DOHH2 (cell line): ENCODE results near the gene TUBA1A.

Experiments used
- H3F3A ChIP-seq: fragments of 200-600 bp; sonication (generic), shearing (Covaris generic); 2 replicates; pipeline ENCODE4 v1.6.0; 2016; ENCODE audit warnings: antibody characterized with exemption, mild to moderate bottlenecking; ENCODE audit not compliant: control insufficient read depth, insufficient read depth
- H3K27ac ChIP-seq: fragments of 200-600 bp; sonication (generic); 2 replicates; pipeline ENCODE4 v1.5.1; 2014; ENCODE audit warnings: low read depth, mild to moderate bottlenecking, low read length, moderate library complexity
- H3K27me3 ChIP-seq: fragments of 200-600 bp; sonication (generic); 2 replicates; pipeline ENCODE4 v1.6.1; 2014; ENCODE audit warnings: mild to moderate bottlenecking, low read length, mixed read lengths; ENCODE audit not compliant: control insufficient read depth
- H3K36me3 ChIP-seq: fragments of 200-600 bp; sonication (generic); 2 replicates; pipeline ENCODE4 v1.6.1; 2014; ENCODE audit warnings: mild to moderate bottlenecking, low read length, moderate library complexity, mixed read lengths; ENCODE audit not compliant: control insufficient read depth
- H3K4me1 ChIP-seq: fragments of 200-600 bp; sonication (generic); 2 replicates; pipeline ENCODE4 v1.6.1; 2014; ENCODE audit warnings: mild to moderate bottlenecking, low read length, mixed read lengths; ENCODE audit not compliant: control insufficient read depth
- H3K4me2 ChIP-seq: fragments of 200-600 bp; sonication (generic); 2 replicates; pipeline ENCODE4 v1.6.0; 2014; ENCODE audit warnings: mild to moderate bottlenecking, low read length, moderate library complexity
- H3K4me3 ChIP-seq: fragments of 200-600 bp; sonication (generic); 2 replicates; pipeline ENCODE4 v1.5.1; 2014; ENCODE audit warnings: mild to moderate bottlenecking, low read length, mixed read lengths
- H3K79me2 ChIP-seq: fragments of 200-600 bp; sonication (generic); 2 replicates; pipeline ENCODE4 v1.6.1; 2014; ENCODE audit warnings: mild to moderate bottlenecking, low read length, mixed read lengths; ENCODE audit not compliant: control insufficient read depth
- H3K9me2 ChIP-seq: fragments of 200-600 bp; sonication (generic); replicated peaks from 2 replicates; pipeline ENCODE4 v1.6.1; 2014; ENCODE audit warnings: mild to moderate bottlenecking, low read length, mixed read lengths; ENCODE audit not compliant: control insufficient read depth
- H3K9me3 ChIP-seq: fragments of 200-600 bp; sonication (generic); 2 replicates; pipeline ENCODE4 v1.6.1; 2014; ENCODE audit warnings: antibody characterized with exemption, low read length, mixed read lengths; ENCODE audit not compliant: control insufficient read depth, insufficient read depth
- H4K20me1 ChIP-seq: fragments of 200-600 bp; sonication (generic); 2 replicates; pipeline ENCODE4 v1.6.0; 2014; ENCODE audit warnings: low read depth, mild to moderate bottlenecking, antibody characterized with exemption, low read length, moderate library complexity; ENCODE audit not compliant: control insufficient read depth, insufficient read depth
- CTCF ChIP-seq: fragments of 200-600 bp; sonication (generic); IDR thresholded peaks from one replicate; pipeline ENCODE4 v1.5.1; 2014; ENCODE audit warnings: antibody characterized with exemption, mild to moderate bottlenecking, low read depth, low read length; ENCODE audit not compliant: poor library complexity, severe bottlenecking
- EZH2phosphoT487 ChIP-seq: fragments of 200-600 bp; sonication (generic); IDR thresholded peaks from 2 replicates; pipeline ENCODE4 v1.6.1; 2017; ENCODE audit warnings: borderline replicate concordance, mild to moderate bottlenecking, antibody characterized with exemption, low read length, moderate library complexity, mixed read lengths

TUBA1A gene

DNA sequence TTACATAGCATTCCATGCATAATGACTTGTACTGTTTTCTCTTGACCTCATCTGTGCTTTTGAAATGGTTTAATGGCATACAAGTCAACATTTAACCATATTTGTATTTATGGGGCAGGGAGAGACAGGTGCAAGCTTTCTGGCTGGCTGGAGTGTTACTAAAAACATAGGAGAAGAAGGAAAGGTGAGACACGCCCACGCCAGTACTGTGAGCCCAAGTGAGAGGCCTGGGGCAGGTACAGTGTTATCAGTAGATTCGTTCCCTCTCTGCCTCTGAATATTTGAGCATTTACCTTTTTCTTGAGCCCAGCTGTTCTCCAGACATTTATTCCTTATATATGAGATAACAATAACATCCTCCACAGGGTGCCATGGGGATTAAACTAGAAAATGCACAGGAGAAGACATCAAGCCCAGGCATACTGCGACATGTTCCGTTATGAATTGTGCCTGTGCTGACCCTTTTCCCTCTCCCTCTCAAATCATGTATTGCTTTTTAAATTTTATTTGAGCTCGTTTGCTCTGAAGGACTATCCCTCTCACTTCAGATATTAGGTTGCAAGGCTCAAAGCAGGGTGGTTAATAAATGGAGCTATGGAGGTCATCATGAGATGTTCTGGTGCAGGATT is 41.4 kb upstream of the TUBA1A start:
- no peaks in the 10 kb centered on the region for H3K9me2 ChIP-seq
- TF ChIP-seq EZH2phosphoT487 (no peak), CTCF (no peak)
- H3K27me3 ChIP-seq, result no peaks in the 10 kb centered on the region
- no peaks in the 10 kb centered on the region for H3K79me2 ChIP-seq
- H3K4me3 ChIP-seq, result no peak overlapping the region
- peaks cover 10% of the 10 kb centered on the region for H3K4me1 ChIP-seq
- no peaks in the 10 kb centered on the region for H4K20me1 ChIP-seq
- no peaks in the 10 kb centered on the region for H3F3A ChIP-seq
- no peaks in the 10 kb centered on the region for H3K36me3 ChIP-seq
- no peak overlapping the region for H3K4me2 ChIP-seq
- no peaks in the 10 kb centered on the region for H3K9me3 ChIP-seq
- H3K27ac ChIP-seq, result no peak overlapping the region

DNA sequence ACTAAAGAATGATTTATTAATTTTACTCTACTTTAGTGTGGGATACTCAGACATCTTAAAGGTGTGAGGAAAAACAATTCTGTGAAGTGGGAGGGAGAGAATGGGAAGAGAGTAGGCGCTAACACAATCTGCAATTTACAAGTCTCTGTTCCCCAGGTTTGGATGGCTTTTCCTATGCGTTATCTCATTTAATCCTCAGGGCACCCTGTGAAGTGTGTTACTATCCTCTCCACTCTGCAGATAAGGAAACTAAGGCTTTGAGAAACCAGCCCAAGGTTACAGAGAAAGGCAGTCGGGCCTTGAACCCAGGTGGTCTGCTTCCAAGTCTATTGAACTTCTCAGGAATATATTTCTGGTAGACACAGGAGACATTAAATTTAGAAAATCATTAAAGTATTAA is 39.8 kb upstream of the TUBA1A start:
- H3K27me3 ChIP-seq, result no peaks in the 10 kb centered on the region
- TF ChIP-seq EZH2phosphoT487, result no peak
- TF ChIP-seq CTCF, result no peak
- H3F3A ChIP-seq, result no peaks in the 10 kb centered on the region
- no peak overlapping the region for H3K27ac ChIP-seq
- H4K20me1 ChIP-seq, result no peaks in the 10 kb centered on the region
- H3K4me1 ChIP-seq, result peaks cover 1% of the 10 kb centered on the region
- no peaks in the 10 kb centered on the region for H3K36me3 ChIP-seq
- no peak overlapping the region for H3K4me3 ChIP-seq
- no peaks in the 10 kb centered on the region for H3K79me2 ChIP-seq
- no peak overlapping the region for H3K4me2 ChIP-seq
- no peaks in the 10 kb centered on the region for H3K9me3 ChIP-seq
- H3K9me2 ChIP-seq, result no peaks in the 10 kb centered on the region

GRCh38 chr12:49227713-49228112 is 38.8 kb upstream of the TUBA1A start:
- Histone ChIP-seq H3K27me3 (no peaks in the 10 kb centered on the region), H3K9me3 (no peaks in the 10 kb centered on the region), H3F3A (no peaks in the 10 kb centered on the region), H3K4me3 (no peak overlapping the region), H3K27ac (no peak overlapping the region), H3K36me3 (no peaks in the 10 kb centered on the region), H3K79me2 (no peaks in the 10 kb centered on the region), H3K4me2 (no peak overlapping the region), H3K4me1 (peaks cover under 1% of the 10 kb centered on the region), H4K20me1 (no peaks in the 10 kb centered on the region), H3K9me2 (no peaks in the 10 kb centered on the region)
- TF ChIP-seq CTCF, result no peak
- no peak for TF ChIP-seq EZH2phosphoT487
